Breast epithelium (tissue), 4 donors: ENCODE data around the gene ASAP3. TPM values are rescaled to one million over a fixed set of nuclear protein-coding genes. Genes with fewer than 3 reads are reported as not detected.
A peak's percentile ranks its signal among the peaks of the same experiment; 100 is the strongest.

Source experiments
- DNase-seq, 2 donors: peaks; one replicate each; pipeline ENCODE4 v3.0.0-alpha.2; 2019; ENCODE audit warnings: low spot score in 2 of 2
- H3K27ac ChIP-seq, 2 donors: fragments of 200-600 bp; sonication (generic) in 1 of 2; one replicate each; pipeline ENCODE4 v1.5.1; 2016 to 2019; ENCODE audit warnings: mild to moderate bottlenecking in 1 of 2
- H3K27me3 ChIP-seq, 2 donors: fragments of 200-600 bp; sonication (generic) in 1 of 2; one replicate each; pipeline versions ENCODE4 v1.5.1 to v1.6.0; 2017 to 2019; ENCODE audit warnings: control low read depth in 1 of 2, mild to moderate bottlenecking in 1 of 2
- H3K36me3 ChIP-seq: fragments of 200-600 bp; one replicate; pipeline ENCODE4 v1.5.1; 2019
- H3K4me1 ChIP-seq, 2 donors: fragments of 200-600 bp; sonication (generic); one replicate each; pipeline ENCODE4 v1.5.1; 2016 to 2019; ENCODE audit warnings: control low read depth in 1 of 2
- H3K4me3 ChIP-seq, 3 donors: fragments of 200-600 bp; sonication (generic); 1 replicate in 2 of 3; 2 replicates in 1 of 3; pipeline ENCODE4 v1.5.1; 2016 to 2019; ENCODE audit warnings: mild to moderate bottlenecking in 3 of 3, moderate library complexity in 2 of 3
- H3K9me3 ChIP-seq, 2 donors: fragments of 200-600 bp; sonication (generic) in 1 of 2; one replicate each; pipeline ENCODE4 v1.5.1; 2016 to 2019; ENCODE audit warnings: control low read depth in 1 of 2
- POLR2A ChIP-seq: fragments of 450-650 bp; IDR thresholded peaks from one replicate; pipeline ENCODE4 v1.6.1; 2016; ENCODE audit warnings: antibody characterized with exemption, mild to moderate bottlenecking, moderate library complexity
- POLR2AphosphoS5 ChIP-seq, 3 donors: sonication (generic); formaldehyde crosslinking; IDR thresholded peaks; one replicate each; pipeline ENCODE4 v1.6.1; 2017; ENCODE audit warnings: antibody characterized with exemption in 3 of 3
- intact Hi-C: fragments of 100-400 bp; cut with DNase I; formaldehyde crosslinking; loops from one replicate; pipeline ENCODE4 v1.15.1; 2023; ENCODE audit warnings: low total_unique reads
- total RNA-seq, 3 donors: library from RNA; depleted of rRNA; stranded (reverse); fragments of >200 nt; gene quantifications; one replicate each; pipeline ENCODE4 v1.1.0, GENCODE V29; 2016
- TF ChIP-seq, protein P1 (sequence below), 3 donors: fragments of 450-650 bp; IDR thresholded peaks; one replicate each; pipeline ENCODE4 v1.5.1; 2016 to 2017; ENCODE audit warnings: antibody characterized with exemption in 3 of 3, mild to moderate bottlenecking in 3 of 3, moderate library complexity in 3 of 3

Gene ASAP3
- total RNA-seq, 3 donors from 2014 or later: 47.7 to 61.6 (median 54.9) TPM

DNA sequence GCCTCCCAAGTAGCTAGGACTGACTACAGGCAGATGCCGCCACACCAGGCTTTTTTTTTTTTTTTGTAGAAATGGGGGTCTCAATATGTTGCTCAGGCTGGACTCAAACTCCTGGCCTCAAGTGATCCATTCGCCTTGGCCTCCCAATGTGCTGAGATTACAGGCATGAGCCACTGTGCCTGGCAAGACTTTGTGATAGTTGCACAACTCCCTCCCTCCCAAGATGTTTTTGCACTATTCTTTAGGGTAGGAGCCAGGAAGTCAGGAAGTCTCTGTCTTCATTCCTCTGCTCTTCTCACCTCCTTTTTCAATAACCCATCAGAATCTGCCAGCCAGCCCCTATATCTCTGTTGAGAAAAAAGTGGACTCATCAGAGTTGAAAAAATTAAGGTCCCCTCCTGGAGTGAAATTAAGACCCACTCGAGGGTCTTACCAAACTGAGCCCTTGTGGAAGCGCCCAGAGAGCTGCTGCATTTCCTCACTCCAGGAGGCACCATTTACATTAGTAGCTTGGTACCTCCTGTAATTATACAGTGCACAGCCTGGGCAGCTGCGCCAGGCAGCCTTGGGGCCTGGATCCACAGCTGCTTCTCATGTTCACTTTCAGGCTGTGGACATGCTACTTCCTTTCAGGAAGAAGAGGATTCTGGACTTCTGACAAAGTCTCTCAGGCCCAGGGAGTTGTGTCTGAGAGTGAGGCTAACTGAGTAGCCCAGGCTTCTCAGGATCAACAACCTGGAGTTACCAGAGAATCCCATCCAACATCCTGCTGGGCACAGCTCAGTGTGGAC is 83.5 kb downstream of the ASAP3 start:
- H3K4me3 ChIP-seq: no peak overlapping the region
- H3K4me1 ChIP-seq: peaks cover 0 to 22% of the 10 kb centered on the region in 2 donors
- no peak for TF ChIP-seq POLR2A
- peak in 2 of 3 donors; percentile 65 to 82 for TF ChIP-seq POLR2AphosphoS5 (IDR thresholded peaks at IDR 0.05)
- TF ChIP-seq, protein P1, sequence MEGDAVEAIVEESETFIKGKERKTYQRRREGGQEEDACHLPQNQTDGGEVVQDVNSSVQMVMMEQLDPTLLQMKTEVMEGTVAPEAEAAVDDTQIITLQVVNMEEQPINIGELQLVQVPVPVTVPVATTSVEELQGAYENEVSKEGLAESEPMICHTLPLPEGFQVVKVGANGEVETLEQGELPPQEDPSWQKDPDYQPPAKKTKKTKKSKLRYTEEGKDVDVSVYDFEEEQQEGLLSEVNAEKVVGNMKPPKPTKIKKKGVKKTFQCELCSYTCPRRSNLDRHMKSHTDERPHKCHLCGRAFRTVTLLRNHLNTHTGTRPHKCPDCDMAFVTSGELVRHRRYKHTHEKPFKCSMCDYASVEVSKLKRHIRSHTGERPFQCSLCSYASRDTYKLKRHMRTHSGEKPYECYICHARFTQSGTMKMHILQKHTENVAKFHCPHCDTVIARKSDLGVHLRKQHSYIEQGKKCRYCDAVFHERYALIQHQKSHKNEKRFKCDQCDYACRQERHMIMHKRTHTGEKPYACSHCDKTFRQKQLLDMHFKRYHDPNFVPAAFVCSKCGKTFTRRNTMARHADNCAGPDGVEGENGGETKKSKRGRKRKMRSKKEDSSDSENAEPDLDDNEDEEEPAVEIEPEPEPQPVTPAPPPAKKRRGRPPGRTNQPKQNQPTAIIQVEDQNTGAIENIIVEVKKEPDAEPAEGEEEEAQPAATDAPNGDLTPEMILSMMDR (IDR thresholded peaks at IDR 0.05): no peak
- no peaks in the 10 kb centered on the region for H3K27me3 ChIP-seq
- H3K9me3 ChIP-seq: no peaks in the 10 kb centered on the region
- H3K27ac ChIP-seq: peak overlapping the region; percentile 10 to 72
- H3K36me3 ChIP-seq: no peaks in the 10 kb centered on the region
- intact Hi-C loops: loop anchor here (10.0 kb wide), 1 partner anchor 56 kb away; the partner anchor contains the start of gene HNRNPR
- DNase-seq: no peak

GRCh38 chr1:23399229-23399628 is 84.8 kb downstream of the ASAP3 start:
- Histone ChIP-seq H3K27ac (no peak overlapping the region), H3K36me3 (no peaks in the 10 kb centered on the region), H3K9me3 (no peaks in the 10 kb centered on the region), H3K4me3 (no peak overlapping the region), H3K27me3 (no peaks in the 10 kb centered on the region), H3K4me1 (peaks cover 5 to 20% of the 10 kb centered on the region in 2 donors)
- intact Hi-C loops: no loop called here
- no peak for DNase-seq
- no peak for TF ChIP-seq POLR2AphosphoS5 (IDR thresholded peaks at IDR 0.05)
- TF ChIP-seq, protein P1 (IDR thresholded peaks at IDR 0.05): no peak
- no peak for TF ChIP-seq POLR2A

DNA sequence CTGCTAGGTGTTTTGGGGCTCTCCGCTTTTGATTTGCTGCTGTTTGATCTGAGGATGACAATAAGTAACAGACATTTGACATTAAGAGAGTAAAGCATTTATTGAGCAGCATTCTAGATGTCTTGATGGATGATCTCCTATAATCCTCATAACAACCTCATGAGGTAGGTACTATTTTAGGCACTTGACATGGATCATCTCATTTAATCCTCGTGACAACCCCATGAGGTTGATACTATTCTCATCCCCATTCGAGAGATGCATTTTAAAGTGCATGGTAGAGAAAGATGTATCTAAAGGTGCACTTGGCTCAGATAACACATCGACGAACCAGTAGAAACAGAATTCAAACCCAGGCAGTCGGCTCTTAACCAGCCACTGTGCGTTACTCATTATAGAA is 86.1 kb downstream of the ASAP3 start:
- Histone ChIP-seq H3K4me1 (peaks cover 5 to 9% of the 10 kb centered on the region in 2 donors), H3K27ac (no peak overlapping the region), H3K27me3 (no peaks in the 10 kb centered on the region), H3K36me3 (no peaks in the 10 kb centered on the region), H3K4me3 (no peak overlapping the region), H3K9me3 (no peaks in the 10 kb centered on the region)
- DNase-seq: no peak
- TF ChIP-seq POLR2A: no peak
- no peak for TF ChIP-seq POLR2AphosphoS5 (IDR thresholded peaks at IDR 0.05)
- TF ChIP-seq, protein P1 (IDR thresholded peaks at IDR 0.05): no peak
- intact Hi-C loops: no loop called here

DNA sequence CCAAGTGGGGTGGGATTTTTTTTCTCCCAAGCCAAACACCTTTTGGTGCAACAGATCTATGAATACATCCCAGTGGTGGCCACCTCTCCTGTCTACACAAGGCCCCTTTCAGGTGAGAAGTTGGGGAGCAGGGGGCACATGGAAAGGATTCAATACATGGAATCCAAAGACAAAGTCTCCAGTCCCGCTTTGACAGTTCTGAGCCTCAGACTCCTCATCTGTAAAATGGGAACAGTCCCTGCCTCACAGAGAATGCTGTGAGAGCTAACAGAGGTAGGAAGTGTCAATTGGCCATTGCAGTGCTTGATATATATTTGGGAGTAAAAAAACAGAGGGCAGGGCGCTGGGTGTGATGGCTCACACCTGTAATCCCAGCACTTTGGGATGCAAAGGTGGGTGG is 87.6 kb downstream of the ASAP3 start:
- no peak for DNase-seq

GRCh38 chr1:23395849-23396248 is 88.1 kb downstream of the ASAP3 start:
- Histone ChIP-seq H3K4me3 (no peak overlapping the region), H3K27me3 (no peaks in the 10 kb centered on the region), H3K27ac (peak overlapping the region; percentile 85 to 92), H3K36me3 (no peaks in the 10 kb centered on the region), H3K9me3 (no peaks in the 10 kb centered on the region), H3K4me1 (peaks cover 0 to 5% of the 10 kb centered on the region in 2 donors)
- TF ChIP-seq, protein P1 (IDR thresholded peaks at IDR 0.05): no peak
- TF ChIP-seq POLR2AphosphoS5 (IDR thresholded peaks at IDR 0.05): no peak
- no peak for DNase-seq
- intact Hi-C loops: no loop called here

More for the DNA sequence above, 87.6 kb downstream of the ASAP3 start:
- Histone ChIP-seq H3K4me1 (peaks cover 5% of the 10 kb centered on the region in 2 donors), H3K9me3 (no peaks in the 10 kb centered on the region), H3K36me3 (no peaks in the 10 kb centered on the region), H3K27ac (peak overlapping the region in 1 of 2 donors; percentile 92), H3K27me3 (no peaks in the 10 kb centered on the region), H3K4me3 (no peak overlapping the region)
- intact Hi-C loops: no loop called here
- TF ChIP-seq, protein P1 (IDR thresholded peaks at IDR 0.05): no peak
- TF ChIP-seq POLR2A (no peak), POLR2AphosphoS5 (IDR thresholded peaks at IDR 0.05) (no peak)
